Lower leg skin (tissue), 3 donors: ENCODE measurements around the gene HOXB1.

Experiments
- CTCF ChIP-seq, 3 donors: fragments of 450-650 bp; IDR thresholded peaks; one replicate each; pipeline ENCODE4 v1.5.1; 2016; ENCODE audit warnings: antibody characterized with exemption in 3 of 3, mild to moderate bottlenecking in 3 of 3, moderate library complexity in 2 of 3
- POLR2A ChIP-seq, 2 donors: fragments of 450-650 bp; IDR thresholded peaks; one replicate each; pipeline ENCODE4 v1.6.1; 2016 to 2017; ENCODE audit warnings: antibody characterized with exemption in 2 of 2, mild to moderate bottlenecking in 1 of 2, moderate library complexity in 1 of 2

- no peak for TF ChIP-seq CTCF (IDR thresholded peaks at IDR 0.05)
- no peak for TF ChIP-seq POLR2A (IDR thresholded peaks at IDR 0.05)
Measured at GRCh38 chr17:48505788-48506187, 25.0 kb downstream of the HOXB1 start.
